CD8-positive, alpha-beta memory T cell (primary cell): ENCODE results near the gene BEND7. TPM values are rescaled to one million over a fixed set of nuclear protein-coding genes. Genes with fewer than 3 reads are reported as not detected.

Source experiments
- CTCF ChIA-PET: fragments of 350-600 bp; sonication (Branson Sonifier 250); formaldehyde crosslinking; loops from one replicate; lab custom pipeline; 2021; ENCODE audit warnings: antibody characterized with exemption; lab: Charles Lee
- POLR2A ChIA-PET: fragments of 350-600 bp; sonication (Branson Sonifier 250); formaldehyde crosslinking; loops from one replicate; lab custom pipeline; 2021; ENCODE audit warnings: antibody characterized with exemption; lab: Charles Lee
- DNase-seq, 5 donors: peaks; one replicate each; pipeline versions ENCODE4 v3.0.0 to v3.0.0-alpha.2; 2020 to 2022; ENCODE audit warnings: mixed read lengths in 1 of 5
- H3K27ac ChIP-seq: one replicate; pipeline ENCODE4 v1.7.0; 2013; ENCODE audit warnings: low read depth, mild to moderate bottlenecking, low read length, moderate library complexity
- H3K27me3 ChIP-seq: 2 replicates; pipeline ENCODE4 v1.7.0; 2013; ENCODE audit warnings: low read length, mild to moderate bottlenecking; ENCODE audit not compliant: insufficient read depth, poor library complexity, severe bottlenecking
- H3K36me3 ChIP-seq: 2 replicates; pipeline ENCODE4 v1.7.0; 2013; ENCODE audit warnings: mild to moderate bottlenecking, low read length, moderate library complexity; ENCODE audit not compliant: insufficient read depth
- H3K4me1 ChIP-seq: 2 replicates; pipeline ENCODE4 v1.7.0; 2013; ENCODE audit warnings: mild to moderate bottlenecking, low read length, moderate library complexity; ENCODE audit not compliant: insufficient read depth
- H3K4me3 ChIP-seq: 2 replicates; pipeline ENCODE4 v1.7.0; 2013; ENCODE audit warnings: mild to moderate bottlenecking, low read length
- H3K9me3 ChIP-seq: 2 replicates; pipeline ENCODE4 v1.7.0; 2013; ENCODE audit warnings: mild to moderate bottlenecking, low read length
- H3K27ac Mint-ChIP-seq, 8 donors: one replicate each; pipeline ENCODE4 v1.8.0; 2020 to 2021; ENCODE audit warnings: mixed read lengths in 8 of 8, mild to moderate bottlenecking in 6 of 8, inconsistent platforms in 3 of 8, moderate library complexity in 3 of 8
- H3K27me3 Mint-ChIP-seq, 2 donors: one replicate each; pipeline ENCODE4 v1.8.0; 2020 to 2021; ENCODE audit warnings: mixed read lengths in 2 of 2, mild to moderate bottlenecking in 1 of 2, moderate library complexity in 1 of 2
- H3K36me3 Mint-ChIP-seq, 3 donors: one replicate each; pipeline ENCODE4 v1.8.0; 2020 to 2021; ENCODE audit warnings: mixed read lengths in 3 of 3, inconsistent platforms in 1 of 3, mild to moderate bottlenecking in 1 of 3
- H3K4me1 Mint-ChIP-seq, 3 donors: one replicate each; pipeline ENCODE4 v1.8.0; 2020 to 2021; ENCODE audit warnings: mixed read lengths in 3 of 3, inconsistent platforms in 1 of 3, mild to moderate bottlenecking in 1 of 3
- H3K4me3 Mint-ChIP-seq, 7 donors: one replicate each; pipeline ENCODE4 v1.8.0; 2020 to 2021; ENCODE audit warnings: mixed read lengths in 7 of 7, mild to moderate bottlenecking in 6 of 7, moderate library complexity in 4 of 7, inconsistent platforms in 2 of 7
- H3K9me3 Mint-ChIP-seq, 5 donors: one replicate each; pipeline ENCODE4 v1.8.0; 2020 to 2022; ENCODE audit warnings: mixed read lengths in 5 of 5, mild to moderate bottlenecking in 3 of 5, moderate library complexity in 2 of 5, inconsistent platforms in 1 of 5
- polyA plus RNA-seq: library from polyadenylated mRNA; unstranded; fragments of 300-500 nt; fragmentation: Illumina TruSeq; gene quantifications from one replicate; pipeline ENCODE4 v1.2.3, GENCODE V29; 2021
- total RNA-seq, 2 experiments: library from RNA; stranded (reverse); gene quantifications; one replicate each; pipeline ENCODE4 v1.2.3, GENCODE V29; 2021

The BEND7 gene
- total and polyA plus RNA-seq, 3 experiments from 2014 or later: not detected

DNA sequence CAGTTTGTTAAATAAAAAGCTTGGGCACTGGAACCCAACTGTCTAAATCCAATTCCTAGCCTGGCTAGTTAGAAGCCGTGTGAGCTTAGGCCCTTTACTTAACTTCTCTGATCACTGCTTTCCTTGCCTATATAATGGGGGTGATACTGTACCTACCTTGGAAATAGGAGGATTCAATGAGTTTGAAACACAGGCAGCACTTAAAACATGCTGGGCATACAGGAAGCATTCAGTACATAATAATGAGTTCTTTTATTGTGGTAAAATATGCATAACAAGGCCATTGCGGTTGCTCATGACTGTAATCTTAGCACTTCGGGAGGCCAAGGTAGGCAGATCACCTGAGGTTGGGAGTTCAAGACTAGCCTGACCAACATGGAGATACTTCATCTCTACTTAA, 133.3 kb downstream of the BEND7 start:
- H3K9me3 Mint-ChIP-seq: no peaks in the 10 kb centered on the region
- no peaks in the 10 kb centered on the region for H3K4me1 Mint-ChIP-seq
- H3K36me3 Mint-ChIP-seq: no peaks in the 10 kb centered on the region
- peaks cover 16 to 30% of the 10 kb centered on the region in 2 donors for H3K27me3 Mint-ChIP-seq
- H3K4me3 Mint-ChIP-seq: no peak overlapping the region
- CTCF ChIA-PET: no interaction called here
- no peak overlapping the region for H3K4me3 ChIP-seq
- no peaks in the 10 kb centered on the region for H3K9me3 ChIP-seq
- no peak overlapping the region for H3K27ac ChIP-seq
- no peak overlapping the region for H3K27ac Mint-ChIP-seq
- POLR2A ChIA-PET: no interaction called here
- H3K4me1 ChIP-seq: no peaks in the 10 kb centered on the region
- no peak for DNase-seq
- no peaks in the 10 kb centered on the region for H3K36me3 ChIP-seq
- no peaks in the 10 kb centered on the region for H3K27me3 ChIP-seq

DNA sequence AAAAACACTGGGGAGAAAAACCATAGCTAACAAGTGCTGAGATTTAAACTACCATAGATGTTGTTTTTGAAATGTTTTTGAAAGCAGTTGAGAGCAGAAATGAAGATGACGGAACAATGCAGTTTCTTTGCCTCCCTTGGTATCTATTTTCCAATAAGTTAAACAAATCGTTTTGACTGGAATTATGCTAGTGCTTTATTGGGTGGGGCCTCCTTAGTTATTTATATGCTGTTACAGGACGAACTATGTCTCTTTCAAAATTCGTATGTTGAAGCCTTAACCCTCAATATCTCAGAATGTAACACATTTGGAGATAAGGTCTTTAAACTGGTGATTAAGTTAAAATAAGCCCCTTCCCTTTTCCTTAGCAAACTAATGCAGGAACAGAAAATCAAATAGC, 135.2 kb downstream of the BEND7 start:
- H3K9me3 Mint-ChIP-seq: no peaks in the 10 kb centered on the region
- peaks cover 14 to 23% of the 10 kb centered on the region in 2 donors for H3K27me3 Mint-ChIP-seq
- ChIA-PET CTCF (no interaction called here), POLR2A (no interaction called here)
- no peak for DNase-seq
- H3K4me1 ChIP-seq: no peaks in the 10 kb centered on the region
- no peaks in the 10 kb centered on the region for H3K4me1 Mint-ChIP-seq
- H3K27me3 ChIP-seq: no peaks in the 10 kb centered on the region
- no peak overlapping the region for H3K4me3 Mint-ChIP-seq
- no peaks in the 10 kb centered on the region for H3K36me3 ChIP-seq
- H3K36me3 Mint-ChIP-seq: no peaks in the 10 kb centered on the region
- H3K27ac ChIP-seq: no peak overlapping the region
- H3K27ac Mint-ChIP-seq: no peak overlapping the region
- no peak overlapping the region for H3K4me3 ChIP-seq
- no peaks in the 10 kb centered on the region for H3K9me3 ChIP-seq

DNA sequence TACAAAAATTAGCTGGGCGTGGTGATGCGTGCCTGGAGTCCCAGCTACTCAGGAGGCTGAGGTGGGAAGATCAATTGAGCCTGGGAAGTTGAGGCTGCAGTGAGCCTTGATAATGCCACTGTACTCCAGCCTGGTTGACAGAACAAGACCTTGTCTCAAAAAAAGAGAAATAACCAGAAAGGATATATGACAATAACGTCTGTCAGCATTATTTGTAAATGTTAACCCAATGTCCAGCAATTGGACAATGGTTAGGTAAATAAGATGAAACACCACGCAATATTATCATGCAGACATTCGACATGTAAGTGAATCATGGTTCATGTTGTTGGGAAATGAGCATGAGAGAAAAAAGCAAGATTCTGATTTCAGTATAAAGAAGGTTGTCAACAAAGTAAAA, 136.1 kb downstream of the BEND7 start:
- no peaks in the 10 kb centered on the region for H3K27me3 ChIP-seq
- H3K27me3 Mint-ChIP-seq: peaks cover 13 to 23% of the 10 kb centered on the region in 2 donors
- no peak overlapping the region for H3K27ac Mint-ChIP-seq
- no peaks in the 10 kb centered on the region for H3K36me3 Mint-ChIP-seq
- no peak for DNase-seq
- no peaks in the 10 kb centered on the region for H3K9me3 Mint-ChIP-seq
- POLR2A ChIA-PET: no interaction called here
- no peak overlapping the region for H3K27ac ChIP-seq
- no peaks in the 10 kb centered on the region for H3K36me3 ChIP-seq
- no peaks in the 10 kb centered on the region for H3K9me3 ChIP-seq
- H3K4me1 Mint-ChIP-seq: no peaks in the 10 kb centered on the region
- no peaks in the 10 kb centered on the region for H3K4me1 ChIP-seq
- CTCF ChIA-PET: interaction anchor here (1.3 kb wide), 1 partner anchor 15 kb away, joined by 3 read pairs; no protein-coding TSS in a partner anchor
- no peak overlapping the region for H3K4me3 Mint-ChIP-seq
- H3K4me3 ChIP-seq: no peak overlapping the region

Other genes with a start within 250 kb of the BEND7 start
- gene PHYH, start 228.9 kb downstream of the BEND7 start, total RNA-seq: 10 to 100 TPM; 15.6 to 15.7 TPM
- 16.5 TPM for gene PHYH, start 228.9 kb downstream of the BEND7 start, polyA plus RNA-seq
- 10 to 100 TPM; 52.0 to 59.4 TPM for gene SEPHS1, start 180.7 kb downstream of the BEND7 start, total RNA-seq
- gene SEPHS1, start 180.7 kb downstream of the BEND7 start, polyA plus RNA-seq: 22.4 TPM
- 10 to 100 TPM; 26.3 to 28.2 TPM for gene PRPF18, start 58.0 kb upstream of the BEND7 start, total RNA-seq
- 47.9 TPM for gene PRPF18, start 58.0 kb upstream of the BEND7 start, polyA plus RNA-seq